Femur (tissue), 1 donor: ENCODE data around the gene GPR78.

ENCODE experiments used
- DNase-seq: peaks from one replicate; pipeline ENCODE4 v3.0.0-alpha.2; 2017

The GPR78 gene

DNA sequence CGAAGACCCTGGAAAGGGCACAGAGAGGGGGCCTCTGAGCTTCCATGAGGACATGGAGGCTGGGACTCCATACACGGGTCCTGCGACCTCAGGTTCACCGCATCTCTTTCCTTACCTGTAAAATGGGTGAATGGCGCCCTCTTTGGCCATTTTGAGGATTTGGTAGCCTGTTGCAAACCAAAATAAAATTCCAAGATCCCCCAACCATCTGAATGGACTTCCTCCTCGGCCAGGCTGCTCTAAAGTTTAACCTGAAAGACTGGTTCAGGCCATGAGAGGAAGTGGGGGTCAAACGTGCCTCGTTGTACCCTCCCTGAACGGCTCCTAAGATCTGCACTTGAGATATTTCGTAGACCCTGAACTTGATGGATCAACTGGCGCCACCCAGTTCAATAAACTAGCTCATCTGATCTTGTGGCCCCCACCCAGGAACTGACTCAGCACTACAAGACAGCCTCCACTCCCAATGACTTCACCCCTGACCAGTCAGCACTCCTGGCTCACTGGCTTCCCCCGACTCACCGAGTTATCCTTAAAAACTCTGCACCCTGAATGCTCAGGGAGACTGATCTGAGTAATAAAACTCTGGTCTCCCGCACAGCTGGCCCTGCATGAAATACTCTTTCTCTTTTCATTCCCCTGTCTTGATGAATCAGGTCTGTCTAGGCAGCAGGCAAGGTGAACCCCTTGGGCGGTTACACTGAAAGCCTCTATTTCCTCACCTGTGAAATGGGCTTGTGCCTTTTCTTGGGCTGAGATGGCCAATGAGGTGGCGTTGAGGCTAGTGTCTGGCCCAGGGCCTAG lies 32.9 kb upstream of the GPR78 start:
- no peak for DNase-seq

DNA sequence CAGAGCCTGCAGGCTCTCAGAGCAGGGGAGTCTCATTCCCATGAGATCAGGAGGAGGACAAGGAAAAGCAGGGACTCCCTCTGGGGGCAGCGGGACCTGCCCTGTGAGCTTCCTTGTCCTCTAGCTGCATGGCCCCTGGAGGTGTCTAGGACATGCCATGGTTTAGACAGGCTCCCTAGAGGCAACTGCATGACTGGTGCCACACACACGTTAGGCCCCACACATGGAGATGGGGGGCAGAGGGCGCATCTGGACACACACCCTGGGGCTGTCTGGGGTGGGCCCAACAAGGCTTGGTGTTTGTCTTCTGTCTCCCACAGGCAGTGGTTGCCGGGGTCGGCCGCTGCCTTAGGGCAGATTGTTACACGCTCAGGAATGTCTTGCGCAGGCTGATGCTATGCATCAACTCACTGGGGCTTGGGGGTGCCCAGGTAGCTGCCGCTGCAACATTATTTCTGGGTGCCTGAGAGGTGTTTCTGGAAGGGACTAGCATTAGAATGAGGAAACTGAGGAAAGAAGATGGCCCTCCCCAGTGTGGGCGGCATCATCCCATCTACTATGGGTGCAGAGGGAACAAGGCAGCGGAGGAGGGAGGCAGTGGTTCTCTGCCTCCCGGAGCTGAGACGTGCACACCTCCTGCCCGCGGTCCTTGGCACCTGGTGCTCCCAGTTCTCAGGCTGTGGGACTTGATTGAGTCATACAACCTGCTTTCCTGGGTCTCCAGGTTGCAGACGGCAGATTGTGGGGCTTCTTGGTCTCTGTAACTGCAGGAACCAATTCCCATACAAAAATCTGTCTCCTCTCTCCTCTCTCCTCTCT lies 32.1 kb upstream of the GPR78 start:
- DNase-seq: no peak

DNA sequence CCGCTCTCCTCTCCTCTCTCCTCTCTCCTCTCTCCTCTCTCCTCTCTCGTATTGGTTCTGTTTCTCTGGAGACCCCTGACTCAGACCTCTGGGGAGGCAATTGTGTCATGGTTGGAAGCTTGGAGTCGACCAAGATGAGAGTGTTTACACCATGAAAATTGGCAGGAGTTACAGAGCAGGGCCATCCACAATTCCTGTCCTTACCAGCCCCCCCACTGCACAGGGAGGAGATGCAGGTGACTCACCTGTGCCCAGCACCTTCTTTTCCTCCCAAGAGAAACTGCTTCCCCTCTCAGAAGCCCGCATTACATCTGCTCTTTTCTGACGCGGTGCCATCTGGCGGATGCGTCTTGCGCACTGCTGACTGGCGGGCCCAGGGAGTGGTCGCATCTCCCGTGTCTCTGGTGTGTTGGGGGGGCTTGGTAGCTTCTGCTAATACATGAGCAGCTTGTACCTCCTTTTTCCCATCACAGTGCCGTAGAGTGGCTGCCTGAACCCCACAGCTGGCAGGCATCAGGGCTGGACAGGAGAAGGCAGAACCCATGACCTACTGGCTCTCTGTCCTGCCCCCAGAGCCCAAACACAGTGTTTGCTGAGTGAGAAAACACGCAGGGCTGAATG lies 31.4 kb upstream of the GPR78 start:
- no peak for DNase-seq

DNA sequence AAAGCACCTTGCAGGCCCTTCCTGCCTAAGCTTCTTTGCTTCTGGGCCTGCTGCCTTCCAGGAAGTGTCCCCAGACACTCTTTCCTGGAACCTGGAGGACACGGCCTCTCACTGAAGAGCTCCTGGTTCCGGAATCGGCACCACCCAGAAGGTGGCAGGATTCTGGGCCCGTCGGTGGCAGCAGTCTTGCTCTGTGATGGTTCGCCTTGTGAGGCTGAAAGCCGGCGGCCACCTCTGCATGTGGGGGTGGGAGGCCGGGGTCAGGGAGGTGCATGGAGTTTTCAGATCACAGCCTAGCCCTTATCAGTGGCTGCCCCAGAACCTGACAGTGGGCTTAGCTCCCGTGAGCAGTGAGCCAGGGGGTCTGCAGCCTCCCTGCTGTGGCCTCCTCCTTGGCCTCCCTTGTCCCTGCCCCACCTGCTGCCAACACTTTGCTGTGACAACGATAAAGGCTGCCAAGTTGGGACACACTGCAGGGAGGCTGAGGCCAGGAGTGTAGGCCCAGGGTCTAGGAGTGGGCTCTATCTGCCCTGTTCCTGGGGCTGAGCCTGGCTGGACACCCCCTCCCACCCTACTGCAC lies 30.8 kb upstream of the GPR78 start:
- DNase-seq: no peak

DNA sequence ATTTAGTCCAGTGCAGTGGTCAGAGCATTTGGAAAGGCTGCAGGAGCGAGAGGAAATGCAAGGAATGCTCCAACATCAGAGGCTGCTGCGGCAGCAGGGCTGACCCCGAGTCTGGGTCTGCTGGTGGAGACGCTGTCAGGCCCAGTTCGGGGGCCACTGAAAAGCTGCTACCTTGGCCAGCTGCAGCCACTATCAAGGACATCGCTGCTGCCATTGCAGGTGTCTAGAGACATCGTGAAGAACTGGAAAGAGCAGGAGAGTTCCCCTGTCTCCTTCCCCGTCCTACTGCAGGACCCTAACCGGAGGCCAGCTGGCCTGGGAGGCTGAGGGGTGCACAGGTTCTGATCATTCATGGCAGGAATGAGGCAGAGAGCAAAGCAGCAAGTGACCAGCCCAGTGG lies 29.5 kb upstream of the GPR78 start:
- no peak for DNase-seq

DNA sequence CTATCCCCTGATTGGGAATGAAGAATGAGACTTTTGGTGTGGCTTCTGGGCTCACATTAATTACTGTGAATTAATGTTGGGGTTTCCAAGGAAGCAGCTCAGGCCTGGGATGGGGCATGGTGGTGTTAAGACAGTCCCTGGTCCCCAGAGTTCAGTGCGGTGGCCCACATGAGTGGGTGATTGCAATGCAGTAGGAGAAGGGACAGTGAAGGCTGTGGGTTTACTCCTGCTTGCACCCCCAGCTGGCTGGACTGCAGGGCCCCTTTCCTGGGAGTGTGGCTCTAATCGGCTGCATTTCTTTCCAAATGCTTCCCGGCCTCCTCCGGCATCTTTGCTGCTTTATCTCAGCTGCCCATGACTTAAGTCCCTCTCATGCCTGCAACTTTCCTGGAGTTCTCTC lies 28.2 kb upstream of the GPR78 start:
- DNase-seq: no peak

DNA sequence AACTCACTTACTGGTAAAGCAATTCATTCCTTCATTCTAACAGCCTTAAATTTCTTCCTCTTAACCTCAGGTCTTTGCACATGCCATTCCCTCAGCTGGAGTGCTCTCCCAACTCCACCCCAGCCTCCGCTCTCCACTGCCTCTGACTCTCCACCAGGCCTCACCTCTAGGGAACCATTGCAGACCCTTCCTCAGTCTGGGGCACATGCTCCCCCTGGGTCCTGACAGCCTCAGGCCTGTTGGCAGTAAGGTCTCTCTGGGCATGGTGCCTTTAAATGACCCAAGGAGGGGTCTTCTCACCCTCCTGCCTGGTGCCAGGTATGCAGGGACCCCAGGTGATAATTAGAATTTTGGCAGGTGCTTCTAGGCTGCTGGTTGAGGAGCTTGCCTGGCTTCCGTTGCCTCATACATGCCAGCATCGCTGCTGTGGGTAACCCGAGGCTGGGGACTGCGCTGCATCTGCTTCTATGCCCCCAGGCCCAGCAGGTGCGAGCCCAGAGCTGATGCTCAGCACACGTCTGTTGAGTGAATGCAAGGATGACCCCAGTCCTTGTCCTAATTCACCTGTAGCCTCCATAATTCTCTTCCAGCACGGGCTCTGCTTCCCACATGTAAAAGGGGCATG lies 27.5 kb upstream of the GPR78 start:
- no peak for DNase-seq

DNA sequence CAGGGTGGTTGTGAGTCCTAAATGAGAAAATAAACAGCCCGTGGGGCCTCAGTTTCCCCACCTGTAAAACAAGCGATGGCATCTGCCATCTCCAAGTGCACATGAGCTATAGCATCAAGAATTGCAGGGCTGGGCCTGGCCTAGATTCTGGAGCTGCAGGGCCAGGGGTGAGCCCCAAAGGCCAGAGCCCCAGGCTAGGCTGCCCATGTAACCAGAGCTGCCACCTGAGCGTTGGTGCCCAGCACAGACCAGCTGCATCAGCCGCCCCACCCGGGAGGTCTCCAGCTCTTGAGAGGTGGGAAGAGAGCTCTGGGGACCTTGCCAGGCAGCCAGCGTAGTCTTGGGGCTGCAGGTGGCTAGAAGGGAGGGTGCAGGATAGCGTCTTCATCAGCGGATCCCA lies 27.0 kb upstream of the GPR78 start:
- no peak for DNase-seq

DNA sequence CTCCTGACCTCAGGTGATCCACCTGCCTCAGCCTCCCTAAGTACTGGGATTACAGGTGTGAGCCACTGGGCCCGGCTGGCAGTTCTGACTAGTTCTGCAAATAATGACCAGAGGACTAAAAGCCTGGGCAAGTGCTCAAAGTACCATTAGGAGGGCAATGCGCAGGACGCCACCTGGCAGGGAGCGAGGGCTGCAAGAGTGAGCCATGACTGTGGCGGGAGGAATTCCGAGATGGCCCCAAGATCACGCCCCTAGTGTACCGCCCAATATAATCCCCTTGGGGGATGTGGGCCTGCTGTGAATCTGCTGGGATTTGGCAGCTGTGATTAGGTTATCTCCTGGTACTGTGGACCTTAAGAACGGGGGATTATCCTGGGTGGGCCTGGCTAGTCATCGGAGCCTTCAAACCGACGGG lies 26.2 kb upstream of the GPR78 start:
- no peak for DNase-seq

DNA sequence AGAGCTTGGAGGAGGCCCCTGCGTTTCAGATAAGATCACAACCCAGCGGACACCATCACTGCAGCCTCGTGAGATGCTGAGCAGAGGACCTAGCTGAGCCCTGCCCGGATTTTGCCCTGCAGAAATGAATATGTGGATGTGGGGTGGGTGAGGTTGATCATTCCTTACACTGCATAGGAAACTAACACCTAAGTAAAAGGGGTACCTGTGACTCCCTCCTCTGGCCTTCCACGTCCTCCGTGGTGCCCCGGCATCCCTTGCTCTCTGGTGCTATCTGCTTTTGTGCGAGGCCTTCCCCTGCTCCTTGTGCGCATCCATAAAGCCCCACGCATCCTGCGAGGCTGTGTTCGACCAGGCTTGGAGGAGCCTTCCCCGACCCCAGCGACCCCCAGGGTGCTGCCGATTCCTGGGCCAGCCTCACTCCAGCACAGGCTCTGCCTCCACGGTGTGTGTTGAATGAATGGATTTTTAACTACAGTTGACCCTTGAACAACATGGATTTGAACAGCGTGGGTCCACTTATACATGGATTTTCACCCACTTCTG lies 25.6 kb upstream of the GPR78 start:
- no peak for DNase-seq

DNA sequence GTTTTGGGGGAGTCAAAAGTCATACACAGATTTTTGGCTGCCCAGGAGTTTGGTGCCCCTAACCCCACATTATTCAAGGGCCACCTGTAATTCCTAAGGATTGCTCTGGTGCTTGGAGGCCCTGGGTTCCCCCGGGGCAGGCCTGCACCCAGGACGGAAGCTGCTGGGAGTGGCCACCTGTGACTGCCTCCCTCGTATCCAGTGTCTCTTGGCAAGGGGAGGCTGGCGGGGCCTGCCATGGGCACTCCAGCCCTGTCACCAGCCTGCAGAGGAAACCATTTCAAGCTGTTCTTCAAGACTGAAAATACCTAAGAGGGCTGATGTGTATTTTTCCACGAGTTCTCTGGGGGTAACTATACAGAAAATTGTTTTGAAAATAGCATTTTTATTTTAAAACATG lies 24.5 kb upstream of the GPR78 start:
- DNase-seq: no peak

DNA sequence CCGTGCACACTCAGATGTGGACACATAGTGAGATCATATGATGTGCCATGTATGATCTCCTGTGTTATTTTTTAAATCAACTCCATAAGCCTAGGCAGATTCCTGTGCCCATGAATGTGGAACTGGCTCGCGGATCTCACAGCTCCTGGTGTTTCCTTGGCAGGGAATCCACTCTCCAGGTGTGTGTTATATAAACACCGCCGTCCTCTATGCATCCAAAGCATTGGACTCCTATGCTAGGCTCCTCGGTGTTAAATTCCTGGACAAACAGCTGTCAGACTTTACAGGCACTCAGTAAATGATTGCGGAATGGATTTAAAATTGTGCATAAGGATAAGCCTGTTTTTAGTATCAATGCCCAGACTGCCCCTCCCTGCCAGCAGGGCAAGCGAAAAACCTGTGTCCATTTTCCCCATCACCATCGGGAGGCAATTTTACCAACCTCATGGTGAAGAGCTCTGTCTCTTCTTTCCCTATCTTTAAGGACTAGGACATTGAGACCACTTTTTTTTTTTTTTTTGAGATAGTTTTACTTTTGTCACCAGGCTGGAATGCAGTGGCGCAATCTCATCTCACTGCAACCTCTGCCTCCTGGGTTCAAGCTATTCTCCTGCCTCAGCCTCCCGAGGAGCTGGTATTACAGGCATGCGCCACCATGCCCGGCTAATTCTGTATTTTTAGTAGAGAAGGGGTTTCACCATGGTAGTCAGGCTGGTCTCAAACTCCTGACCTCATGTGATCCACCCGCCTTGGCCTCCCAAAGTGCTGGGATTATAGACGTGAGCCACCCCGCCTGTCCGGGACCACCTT lies 23.6 kb upstream of the GPR78 start:
- no peak for DNase-seq

DNA sequence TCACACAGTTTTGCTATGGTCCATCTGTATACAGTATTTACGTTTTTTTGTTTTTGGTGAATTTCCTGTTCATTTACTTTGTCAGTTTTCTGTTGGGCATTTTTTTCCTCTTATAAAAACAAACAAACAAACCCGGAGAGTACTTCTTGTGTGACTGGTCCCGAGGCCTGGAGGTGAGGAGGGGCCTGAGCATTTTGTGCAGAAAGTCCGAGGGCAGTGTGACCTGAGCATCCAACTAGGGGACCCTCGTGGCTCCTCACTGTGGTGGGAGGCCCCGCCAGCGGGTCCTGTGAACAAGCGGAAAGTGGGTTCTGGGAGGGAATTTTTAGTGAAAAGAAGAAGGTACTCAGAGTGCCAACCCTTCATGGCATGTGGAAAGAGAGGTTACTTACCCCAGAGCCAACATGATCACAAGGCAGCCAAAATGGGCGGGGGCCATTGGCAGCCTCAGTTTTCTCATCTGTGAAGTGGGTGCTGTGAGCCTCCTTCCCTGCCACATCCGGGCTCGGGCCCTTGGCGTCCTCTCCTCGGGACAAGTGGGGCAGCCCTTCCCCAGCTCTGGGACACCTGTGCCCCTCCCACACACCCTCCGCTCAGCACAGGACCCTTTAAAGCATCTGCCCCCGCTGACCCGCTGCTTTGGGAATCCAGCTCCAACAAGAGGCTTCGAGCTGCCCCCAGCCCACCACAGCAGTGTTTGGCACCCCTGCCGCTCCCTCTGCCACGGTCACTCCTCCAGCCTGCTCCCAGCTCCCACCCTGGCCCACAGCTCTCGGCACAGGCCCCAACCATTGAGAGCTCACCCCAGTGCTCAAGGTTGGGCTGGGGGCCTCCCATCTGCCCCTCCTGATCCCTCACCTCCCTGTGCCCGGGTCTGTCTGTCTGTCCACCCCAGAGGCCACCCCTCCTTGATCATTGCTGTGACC lies 22.8 kb upstream of the GPR78 start:
- DNase-seq: no peak

DNA sequence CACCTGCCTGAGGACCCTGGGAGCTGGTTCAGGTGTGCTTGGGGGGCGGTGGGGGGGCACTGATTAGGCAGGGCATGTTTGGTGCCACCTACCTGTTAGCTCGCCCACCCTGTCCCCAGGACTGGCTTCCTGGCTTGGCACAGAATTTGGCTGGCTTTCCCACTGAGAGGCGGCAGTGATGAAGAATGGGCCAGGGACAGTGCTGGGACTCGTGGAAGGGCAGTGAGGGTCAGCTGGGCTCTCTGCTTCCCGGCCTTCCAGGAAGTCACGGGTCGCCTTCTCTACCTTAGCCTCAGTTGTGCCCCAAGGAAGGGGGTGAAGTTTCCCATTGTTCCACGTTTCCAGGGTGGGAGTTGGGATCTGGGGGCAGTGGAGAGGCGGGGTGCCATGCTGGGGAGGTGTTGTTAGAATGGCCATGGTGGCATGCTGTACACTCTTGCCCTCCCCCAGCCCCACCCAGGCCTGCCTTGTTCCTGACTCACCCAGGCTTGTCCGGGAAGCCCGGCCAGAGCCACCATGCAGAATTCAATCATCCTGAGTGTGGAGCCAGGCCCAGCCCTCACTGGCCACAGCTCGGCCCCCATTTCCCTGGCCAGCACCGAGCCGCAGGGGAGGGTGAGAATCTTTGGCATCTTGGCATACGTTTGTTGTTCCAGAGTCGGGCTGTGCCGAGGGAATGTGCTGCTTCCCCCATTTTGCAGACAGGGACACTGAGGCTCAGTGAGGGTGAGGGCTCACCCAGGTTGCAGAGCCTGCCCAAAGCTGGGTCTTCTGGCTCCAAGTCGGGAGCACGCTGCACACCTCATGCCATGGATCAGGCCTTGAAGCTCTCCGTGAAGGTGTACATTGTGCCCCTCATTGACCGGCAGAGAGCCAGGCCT lies 21.9 kb upstream of the GPR78 start:
- DNase-seq: no peak

DNA sequence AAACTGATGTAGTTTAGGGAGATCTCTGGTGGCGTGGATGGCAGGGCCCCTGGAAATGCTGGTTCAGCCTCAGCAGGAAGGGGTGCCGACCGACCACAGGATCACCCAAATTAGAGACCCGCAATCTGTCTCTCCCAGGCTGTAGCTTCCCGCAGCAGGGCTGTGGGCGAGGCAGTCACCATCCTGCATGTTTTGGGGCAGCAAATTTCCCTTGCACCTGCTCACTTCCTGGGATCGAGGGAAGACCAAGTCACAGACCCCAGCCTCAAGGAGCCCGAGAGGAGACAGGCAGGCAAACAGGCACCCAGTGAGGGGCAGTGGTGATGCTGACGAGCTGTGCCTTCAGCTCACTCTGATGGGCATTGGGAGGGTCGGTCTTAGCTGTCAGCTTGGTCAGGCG lies 21.2 kb upstream of the GPR78 start:
- no peak for DNase-seq

DNA sequence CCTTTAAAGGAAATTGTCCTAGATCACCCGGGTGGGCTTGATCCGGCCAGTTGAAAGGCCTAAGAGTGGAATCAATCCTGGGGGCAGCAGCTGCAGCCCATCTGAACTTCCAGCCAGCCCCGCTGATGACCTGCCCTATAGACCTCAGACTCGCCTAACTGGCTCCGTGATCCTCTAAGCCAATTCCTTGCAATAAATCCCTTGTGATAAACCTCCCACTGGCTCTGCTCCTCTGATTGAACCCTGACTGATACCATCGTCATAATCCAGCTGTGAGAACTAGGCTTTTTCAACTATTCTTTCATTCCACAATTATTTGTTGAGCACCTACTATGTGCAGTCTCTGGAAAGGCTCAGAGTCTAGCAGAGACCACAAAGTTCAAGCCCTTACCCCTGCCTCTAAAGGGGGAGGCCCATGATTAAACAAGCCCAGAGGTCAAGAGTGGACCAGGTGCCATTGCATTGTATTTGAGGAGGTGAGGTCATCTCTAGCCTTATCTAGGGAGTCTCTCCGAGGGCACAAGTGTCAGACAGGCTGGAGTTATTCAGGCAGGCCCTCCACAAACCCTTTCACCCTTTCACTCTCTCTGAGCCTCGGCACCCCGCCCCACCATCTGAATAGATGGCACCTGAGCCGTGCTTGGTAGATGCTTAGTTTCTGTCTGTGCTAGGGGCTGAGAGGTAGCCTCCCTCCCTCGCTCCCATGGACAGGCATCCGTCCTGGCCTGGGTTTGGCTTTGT lies 20.5 kb upstream of the GPR78 start:
- no peak for DNase-seq

DNA sequence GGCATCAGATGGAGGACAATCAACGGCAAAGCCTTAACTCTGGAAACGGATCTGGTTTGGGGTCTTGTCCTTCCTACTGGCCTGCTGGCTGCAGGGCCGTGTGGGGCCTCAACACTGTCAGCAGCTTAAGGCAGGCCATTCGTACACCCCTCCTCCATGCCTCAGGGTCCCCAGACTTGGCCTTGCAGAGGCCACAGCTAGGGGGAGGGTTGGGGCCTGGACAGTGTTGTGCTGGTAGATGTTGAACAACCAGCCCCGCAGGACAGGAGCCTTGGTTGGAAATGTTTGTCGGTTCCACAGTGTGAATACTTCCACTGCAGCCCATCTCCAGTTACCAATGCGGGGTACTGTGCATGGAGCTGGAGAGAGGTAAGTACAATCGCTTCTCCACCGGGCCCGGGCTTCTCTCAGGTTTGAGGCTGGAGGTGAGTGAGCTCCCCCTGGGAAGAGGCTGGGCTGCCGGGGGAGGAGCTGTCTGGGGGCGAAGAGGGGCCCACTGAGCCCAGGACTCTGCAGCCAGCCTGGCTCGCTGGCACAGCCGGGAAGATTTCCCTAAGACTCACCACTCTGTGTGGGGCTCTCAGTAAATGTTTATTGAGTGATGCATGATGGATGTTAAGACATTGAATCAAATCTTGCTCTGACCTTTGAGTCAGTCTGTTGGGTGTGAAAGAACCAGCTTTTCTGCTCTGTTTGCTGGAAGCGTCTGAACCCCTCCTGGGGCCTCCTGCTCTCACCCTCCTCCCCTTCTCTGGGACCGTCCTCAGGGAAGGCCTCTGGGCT lies 19.7 kb upstream of the GPR78 start:
- DNase-seq: no peak

DNA sequence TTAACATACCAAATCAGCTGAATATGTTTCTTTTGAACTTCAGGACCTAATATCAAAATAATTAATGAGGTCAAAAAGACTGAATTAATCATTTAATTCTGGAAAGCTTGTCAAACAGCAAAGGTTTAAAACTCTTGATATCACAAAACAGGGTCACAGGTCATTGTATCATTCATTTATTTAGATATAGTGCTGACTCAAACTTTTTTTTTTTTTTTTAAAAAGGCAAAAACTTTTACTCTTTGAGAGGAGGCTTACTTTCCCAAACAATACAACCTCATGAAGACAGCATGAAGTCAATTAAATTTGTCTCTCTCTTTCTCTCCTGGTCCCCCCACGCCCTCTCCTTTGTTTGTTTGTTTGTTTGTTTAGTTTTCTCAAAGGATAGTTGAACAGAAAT lies 15.6 kb upstream of the GPR78 start:
- DNase-seq: no peak
